ENCODE results near the gene TRABD2A.

DNA sequence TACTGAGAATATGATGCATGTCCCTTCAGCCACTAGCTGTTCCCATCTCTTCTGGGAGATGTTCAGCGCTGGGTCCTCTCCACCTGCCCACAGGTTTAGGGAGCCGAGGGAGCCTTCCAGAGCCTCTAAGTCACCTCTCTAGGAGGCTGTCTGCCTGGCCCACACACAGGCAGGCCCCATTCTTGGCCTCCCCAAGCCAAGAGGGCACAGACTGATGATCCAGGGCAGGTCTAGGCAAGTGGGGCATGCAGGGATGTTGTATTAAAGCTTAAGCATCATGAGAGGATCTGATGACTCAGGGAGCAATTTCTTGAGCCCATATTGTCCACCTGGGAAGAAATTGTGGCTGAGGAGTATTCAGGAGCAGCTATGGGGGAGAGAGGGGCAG, 44.4 kb upstream of the TRABD2A start:
- TF ChIP-seq JUND (IDR thresholded peaks at IDR 0.05) (no peak), CTCF (IDR thresholded peaks at IDR 0.05; ENCODE audit: low read depth, low read length, missing input control) (no peak), HNF4A (conservative IDR thresholded peaks at IDR 0.05) (no peak), SP1 (IDR thresholded peaks at IDR 0.05) (no peak), TAF1 (conservative IDR thresholded peaks at IDR 0.05) (no peak)
- TF ChIP-seq, protein P1, sequence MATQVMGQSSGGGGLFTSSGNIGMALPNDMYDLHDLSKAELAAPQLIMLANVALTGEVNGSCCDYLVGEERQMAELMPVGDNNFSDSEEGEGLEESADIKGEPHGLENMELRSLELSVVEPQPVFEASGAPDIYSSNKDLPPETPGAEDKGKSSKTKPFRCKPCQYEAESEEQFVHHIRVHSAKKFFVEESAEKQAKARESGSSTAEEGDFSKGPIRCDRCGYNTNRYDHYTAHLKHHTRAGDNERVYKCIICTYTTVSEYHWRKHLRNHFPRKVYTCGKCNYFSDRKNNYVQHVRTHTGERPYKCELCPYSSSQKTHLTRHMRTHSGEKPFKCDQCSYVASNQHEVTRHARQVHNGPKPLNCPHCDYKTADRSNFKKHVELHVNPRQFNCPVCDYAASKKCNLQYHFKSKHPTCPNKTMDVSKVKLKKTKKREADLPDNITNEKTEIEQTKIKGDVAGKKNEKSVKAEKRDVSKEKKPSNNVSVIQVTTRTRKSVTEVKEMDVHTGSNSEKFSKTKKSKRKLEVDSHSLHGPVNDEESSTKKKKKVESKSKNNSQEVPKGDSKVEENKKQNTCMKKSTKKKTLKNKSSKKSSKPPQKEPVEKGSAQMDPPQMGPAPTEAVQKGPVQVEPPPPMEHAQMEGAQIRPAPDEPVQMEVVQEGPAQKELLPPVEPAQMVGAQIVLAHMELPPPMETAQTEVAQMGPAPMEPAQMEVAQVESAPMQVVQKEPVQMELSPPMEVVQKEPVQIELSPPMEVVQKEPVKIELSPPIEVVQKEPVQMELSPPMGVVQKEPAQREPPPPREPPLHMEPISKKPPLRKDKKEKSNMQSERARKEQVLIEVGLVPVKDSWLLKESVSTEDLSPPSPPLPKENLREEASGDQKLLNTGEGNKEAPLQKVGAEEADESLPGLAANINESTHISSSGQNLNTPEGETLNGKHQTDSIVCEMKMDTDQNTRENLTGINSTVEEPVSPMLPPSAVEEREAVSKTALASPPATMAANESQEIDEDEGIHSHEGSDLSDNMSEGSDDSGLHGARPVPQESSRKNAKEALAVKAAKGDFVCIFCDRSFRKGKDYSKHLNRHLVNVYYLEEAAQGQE (IDR thresholded peaks at IDR 0.05): no peak
- TF ChIP-seq, protein P2, sequence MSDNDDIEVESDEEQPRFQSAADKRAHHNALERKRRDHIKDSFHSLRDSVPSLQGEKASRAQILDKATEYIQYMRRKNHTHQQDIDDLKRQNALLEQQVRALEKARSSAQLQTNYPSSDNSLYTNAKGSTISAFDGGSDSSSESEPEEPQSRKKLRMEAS (IDR thresholded peaks at IDR 0.05): no peak

Data from liver (tissue), 3 donors.